HG03060 (cell line): Measurements from ENCODE around the gene TVP23A.
"Not testable (repeated sequence)": the region's sequence is repeated elsewhere in the genome, so short reads cannot be mapped to it uniquely, and the experiment has no call there.

Experiments used
- ATAC-seq: cut with Tn5 transposase; IDR thresholded peaks from one replicate; pipeline ENCODE4 v1.9.1; 2021; ENCODE audit warnings: low read depth, moderate number of reproducible peaks; ENCODE audit not compliant: unreplicated experiment

The TVP23A gene

DNA sequence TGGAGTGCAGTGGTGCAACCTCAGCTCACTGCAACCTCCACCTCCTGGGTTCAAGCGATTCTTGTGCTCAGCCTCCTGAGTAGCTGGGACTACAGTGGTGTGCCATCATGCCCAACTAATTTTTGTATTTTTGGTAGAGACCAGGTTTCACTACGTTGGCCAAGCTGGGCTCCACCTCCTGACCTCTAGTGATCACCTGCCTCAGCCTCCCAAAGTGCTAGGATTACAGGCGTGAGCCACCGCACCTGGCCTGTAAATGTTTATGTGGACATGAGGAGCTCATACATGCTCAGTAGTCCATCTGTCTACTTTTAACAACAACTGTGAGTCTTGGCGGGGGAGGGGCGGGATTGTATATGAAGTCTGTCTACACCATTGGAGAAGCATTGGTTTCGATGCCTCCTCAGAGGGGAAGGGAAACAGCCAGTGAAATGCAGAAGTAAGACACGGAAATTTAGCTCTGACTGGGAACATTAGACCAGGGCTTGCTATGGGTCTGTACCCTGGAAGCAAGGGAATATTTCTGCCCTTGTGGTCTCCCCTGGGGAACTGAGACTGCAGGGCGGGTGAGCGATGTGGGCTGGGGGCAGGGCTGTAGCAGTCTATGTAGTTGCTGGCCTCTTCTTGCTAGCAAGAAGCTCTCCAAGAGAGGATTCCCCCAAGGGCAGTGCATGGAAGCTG, 65.6 kb downstream of the TVP23A start:
- no peak for ATAC-seq

DNA sequence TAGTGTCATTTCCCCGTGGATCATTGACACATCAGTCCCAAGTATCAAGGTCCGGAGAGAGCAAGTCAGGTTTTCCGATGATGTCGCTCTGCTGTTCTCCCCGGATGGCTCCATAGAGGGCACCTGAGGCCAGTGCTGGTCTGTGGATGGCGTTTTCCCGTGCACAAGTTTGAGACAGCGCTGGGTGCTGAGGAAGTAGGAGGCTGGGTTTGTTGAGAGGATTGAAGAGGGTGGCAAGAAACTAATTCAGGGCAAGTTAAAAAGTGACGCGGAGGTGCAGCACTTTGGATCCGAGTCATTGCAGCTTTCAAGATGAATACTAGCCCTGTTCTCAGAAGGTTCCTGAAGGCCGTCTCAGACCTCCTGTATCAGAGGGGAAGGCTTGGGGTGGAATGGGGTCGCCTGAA, 67.3 kb downstream of the TVP23A start:
- ATAC-seq: no peak

DNA sequence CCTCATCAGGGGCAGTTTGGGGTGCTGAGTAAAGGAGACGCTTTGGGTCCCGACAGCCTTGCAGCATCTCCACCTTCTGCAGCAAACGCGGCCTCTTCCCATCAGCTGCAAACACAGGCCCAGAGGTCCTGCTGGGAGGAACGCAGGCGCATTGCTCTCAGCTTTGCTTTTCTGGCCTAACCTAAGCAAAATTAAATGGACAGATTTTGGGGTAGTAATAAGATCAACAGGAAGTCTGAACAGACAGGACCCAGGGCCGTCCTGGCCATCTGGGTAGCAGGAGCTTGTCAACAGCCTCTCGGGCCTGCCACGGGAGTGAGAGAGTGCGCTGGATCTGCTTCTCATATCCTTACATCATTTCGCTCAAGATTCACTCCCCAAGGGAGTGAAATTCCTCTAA, 67.8 kb downstream of the TVP23A start:
- ATAC-seq: no peak

DNA sequence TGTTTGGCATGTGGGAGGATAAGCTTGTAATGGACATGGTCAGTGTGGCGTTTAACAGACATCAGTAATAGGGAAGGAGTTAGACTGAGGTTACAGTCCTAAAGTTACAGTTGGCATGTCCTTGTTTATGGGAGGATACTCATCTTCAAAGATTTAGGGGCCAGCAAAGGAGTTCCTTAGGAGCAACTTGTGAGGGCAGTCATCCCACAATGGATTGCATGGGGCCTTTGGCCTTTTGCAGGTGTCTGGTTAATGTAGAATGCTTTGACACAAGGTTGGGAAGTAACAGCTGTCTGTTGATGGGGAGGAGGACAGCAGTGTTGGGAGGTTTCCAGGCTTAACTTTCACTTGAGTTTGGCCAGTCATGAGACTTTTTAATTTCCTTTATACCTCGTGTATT, 72.8 kb downstream of the TVP23A start:
- no peak for ATAC-seq

DNA sequence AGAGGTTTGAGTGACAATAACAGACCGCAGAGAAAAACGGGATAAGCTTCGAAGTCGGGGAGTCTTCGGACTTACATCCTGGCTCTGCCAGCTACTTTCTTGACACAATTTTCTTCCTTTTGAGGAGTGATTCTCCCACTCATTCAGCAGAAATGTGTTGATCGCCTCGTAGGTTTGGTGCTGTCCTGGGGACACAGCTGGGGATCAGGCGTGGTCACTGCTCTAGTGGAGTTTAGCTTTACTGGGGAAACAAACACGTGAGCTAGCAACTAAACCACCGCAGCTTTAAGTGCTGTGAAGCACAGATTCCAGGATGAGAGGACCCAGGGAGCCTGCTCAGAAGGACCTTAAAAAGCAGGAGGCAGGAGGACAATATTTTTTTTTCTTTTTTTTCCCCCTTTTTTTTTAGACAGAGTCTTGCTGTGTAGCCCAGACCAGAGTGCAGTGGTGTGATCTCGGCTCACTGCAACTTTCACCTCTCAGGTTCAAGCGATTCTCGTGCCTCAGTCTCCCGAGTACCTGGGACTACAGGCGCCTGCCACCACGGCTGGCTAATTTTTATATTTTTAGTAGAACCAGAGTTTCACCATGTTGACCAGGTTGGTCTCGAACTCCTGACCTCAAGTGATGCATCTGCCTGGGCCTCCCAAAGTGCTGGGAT, 74.1 kb downstream of the TVP23A start:
- ATAC-seq: no peak

DNA sequence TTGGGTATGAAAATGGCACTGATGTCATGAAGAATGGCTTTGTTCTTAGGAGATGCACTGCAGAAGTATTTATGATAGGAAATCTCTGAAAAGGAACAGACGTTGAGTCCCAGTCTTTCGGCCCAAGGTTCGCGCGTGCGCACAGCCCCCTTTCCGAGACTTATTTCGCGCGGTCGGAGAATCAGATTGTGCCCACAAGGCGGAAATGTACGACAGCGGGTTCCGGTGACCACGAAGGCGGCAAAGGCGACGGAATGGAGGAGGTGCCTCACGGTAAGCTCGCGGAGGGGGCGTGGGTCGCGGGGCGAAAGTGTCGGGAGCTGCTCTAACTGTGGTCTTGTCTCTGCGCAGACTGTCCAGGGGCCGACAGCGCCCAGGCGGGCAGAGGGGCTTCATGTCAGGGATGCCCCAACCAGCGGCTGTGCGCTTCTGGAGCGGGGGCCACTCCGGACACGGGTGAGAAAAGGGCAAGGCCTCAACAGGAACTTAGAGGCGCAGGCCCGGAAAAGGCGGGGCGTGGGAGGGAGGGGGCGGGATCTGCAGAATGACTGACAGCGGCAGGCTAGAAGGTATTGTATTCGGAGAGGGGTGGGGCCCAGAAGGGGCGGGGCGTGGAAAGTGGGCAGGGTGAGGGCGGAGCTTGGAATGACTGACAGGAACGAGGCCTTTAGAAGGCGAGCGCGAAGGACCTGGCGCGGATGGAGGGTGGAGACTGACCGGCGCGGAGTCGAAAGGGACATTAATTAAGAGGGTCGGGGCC, 74.8 kb downstream of the TVP23A start, which contains the start of gene NUBP1:
Gene NUBP1 (plus strand): TSS at position 233 of the 760 bp plus-strand sequence. CDS start 22 bp downstream, at position 255.
- peak; percentile 66 for ATAC-seq

DNA sequence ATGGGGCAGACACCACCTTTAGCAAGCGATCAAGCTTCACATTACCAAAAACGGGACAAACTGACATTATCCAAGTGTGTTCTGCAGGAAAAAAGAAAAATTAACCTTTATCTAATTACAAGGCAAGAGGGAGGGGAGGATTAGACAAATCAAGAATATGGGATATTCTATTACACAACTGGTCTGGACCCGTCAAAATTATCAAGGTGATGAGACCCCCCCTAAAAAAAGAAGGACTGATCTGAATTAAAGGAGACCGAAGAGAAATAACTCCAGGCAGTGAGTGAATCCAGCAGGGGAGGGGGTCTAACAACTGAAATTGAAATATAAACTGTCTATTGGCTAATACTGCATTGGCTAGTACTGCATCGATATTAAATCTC, 75.4 kb downstream of the TVP23A start:
- no peak for ATAC-seq

DNA sequence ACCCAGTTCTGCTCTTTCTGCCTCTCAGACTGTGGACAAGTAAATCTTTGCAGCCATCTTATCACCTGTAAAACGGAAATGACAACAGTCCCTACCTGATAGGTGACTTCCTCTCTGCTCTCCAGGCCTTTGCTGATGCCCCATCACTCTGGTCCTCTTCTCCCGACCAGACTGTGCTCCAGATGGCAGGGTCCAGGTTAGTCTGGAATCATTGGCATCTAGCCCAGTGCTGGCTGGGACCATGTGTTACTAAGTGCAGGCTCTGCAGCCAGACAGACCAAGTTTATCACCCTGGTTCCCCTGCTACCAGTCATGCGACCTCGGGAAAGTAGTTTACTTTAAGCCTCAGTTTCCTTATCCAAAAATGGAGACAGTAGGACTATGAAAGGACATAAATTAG, 76.8 kb downstream of the TVP23A start:
- no peak for ATAC-seq

DNA sequence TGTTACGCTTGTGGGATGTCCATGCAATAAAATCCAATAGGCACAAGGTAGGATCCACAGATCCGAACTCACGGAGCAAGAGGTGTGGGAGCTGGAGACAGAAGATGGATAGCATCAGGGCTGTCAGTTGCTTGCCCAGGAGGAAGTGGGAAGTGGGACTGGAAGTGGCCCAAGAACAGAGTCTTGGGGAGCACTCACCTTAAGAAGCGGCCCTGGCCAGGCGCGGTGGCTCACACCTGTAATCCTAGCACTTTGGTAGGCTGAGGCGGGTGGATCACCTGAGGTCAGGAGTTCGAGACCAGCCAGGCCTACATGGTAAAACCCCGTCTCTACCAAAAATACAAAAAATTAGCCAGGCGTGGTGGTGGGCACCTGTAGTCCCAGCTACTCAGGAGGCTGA, 77.3 kb downstream of the TVP23A start:
- not testable (repeated sequence) for ATAC-seq

DNA sequence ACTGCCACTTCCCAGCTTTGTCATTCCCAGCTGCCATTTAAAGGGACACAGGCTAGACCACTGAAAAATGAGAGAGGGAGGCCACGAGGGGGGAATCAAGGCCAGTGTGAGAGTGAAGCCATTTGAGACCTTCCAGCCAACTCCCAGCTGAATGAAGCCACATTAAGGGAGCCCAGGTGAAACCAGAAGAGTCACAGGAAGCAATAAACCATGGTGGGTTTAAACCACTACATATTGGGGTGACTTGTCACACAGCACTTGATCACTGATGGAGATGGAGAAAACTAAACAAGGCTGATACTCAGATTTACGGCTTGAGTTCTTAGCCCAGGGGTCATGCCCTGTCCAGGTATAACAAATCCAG, 77.8 kb downstream of the TVP23A start:
- ATAC-seq: no peak

DNA sequence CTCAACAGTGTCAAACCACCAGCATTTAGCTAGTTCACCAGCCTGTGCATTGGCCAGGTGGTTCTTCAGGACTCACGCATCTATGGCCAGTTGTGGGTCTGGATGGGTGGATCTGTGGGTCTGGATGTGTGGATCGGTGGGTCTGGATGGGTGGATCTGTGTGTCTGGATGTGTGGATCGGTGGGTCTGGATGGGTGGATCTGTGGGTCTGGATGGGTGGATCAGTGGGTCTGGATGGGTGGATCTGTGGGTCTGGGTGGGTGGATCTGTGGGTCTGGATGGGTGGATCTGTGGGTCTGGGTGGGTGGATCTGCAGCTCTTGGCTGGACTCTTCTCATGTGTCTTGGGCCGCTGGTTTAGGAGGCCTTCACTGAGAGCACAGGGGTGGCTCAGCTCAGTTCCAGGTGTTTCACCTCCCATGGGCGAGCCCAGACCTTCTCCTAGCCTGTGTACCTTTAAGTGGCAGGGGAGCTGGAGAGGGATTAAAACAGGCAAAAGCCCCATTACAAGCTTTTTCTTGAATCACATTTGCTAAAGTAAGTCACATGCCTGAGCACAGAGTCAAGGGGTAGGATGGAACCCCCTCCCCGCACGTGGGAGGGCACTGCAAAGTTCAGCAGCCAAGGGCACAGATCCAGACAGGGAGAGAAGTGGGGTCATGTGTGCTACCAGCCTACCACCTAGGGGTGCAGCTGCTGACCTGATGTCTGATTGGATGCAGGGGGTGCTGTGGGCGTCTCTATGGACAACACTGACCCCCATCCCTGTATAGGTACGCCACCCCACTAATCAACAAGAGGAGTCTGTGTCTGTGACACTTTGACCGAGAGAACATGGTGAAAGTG, 78.4 kb downstream of the TVP23A start:
- ATAC-seq: no peak

DNA sequence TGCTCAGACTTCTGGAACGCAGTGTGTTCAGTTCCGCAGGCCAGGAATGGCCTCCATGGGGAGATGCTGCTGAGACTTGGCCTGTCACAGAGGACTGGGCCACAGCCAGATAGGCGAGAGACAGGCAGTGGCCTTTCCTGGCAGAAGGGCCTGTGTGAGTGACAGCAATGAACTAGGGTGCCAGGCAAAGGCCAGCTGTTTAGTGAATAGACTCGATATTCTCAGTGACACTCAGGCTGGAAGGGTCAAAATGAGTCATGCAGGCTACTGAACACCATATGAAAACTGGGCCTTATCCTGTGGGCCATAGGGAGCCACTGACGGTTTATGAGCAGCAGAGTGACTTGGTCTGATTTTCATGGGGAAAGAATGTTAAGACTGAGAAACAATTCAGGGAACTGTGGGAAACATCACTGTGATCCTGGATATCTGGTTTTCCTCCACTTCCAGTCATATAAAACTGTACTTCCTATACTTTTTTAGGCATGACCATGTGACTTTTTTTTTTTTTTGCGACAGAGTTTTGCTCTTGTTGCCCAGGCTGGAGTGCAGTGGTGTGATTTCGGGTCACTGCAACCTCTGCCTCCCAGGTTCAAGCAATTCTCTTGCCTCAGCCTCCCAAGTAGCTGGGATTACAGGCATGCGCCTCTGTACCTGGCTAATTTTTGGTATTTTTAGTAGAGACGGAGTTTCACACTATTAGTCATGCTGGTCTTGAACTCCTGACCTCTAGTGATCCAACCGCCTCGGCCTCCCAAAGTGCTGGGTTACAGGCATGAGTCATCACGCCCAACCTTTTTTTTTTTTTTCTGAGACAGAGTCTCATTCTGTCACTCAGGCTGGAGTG, 80.1 kb downstream of the TVP23A start:
- ATAC-seq: peak; percentile 48

DNA sequence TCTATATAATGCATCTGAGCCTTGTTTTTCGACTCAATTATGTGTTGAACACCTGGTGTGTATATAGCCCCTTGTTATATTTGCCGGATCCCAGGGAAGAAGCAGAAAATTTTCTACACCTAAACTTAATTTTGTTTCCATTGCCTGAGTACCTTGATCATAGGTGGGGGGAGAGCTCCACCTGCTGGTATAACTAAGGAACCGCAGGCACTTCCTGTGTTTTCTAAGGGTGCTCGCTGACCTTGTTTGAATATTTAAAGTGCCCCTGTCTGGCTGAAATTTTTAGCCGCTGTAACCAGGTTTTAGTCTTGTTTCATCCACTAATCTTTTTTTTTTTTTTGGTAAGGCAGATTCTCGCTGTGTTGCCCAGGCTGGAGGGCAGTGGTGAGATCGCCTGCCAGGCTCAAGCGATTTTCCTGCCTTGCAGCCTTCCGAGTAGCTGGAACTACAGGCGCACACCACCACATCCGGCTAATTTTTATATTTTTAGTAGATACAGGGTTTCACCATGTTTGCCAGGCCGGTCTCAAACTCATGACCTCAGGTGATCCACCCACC, 81.4 kb downstream of the TVP23A start:
- ATAC-seq: peak; percentile 29

DNA sequence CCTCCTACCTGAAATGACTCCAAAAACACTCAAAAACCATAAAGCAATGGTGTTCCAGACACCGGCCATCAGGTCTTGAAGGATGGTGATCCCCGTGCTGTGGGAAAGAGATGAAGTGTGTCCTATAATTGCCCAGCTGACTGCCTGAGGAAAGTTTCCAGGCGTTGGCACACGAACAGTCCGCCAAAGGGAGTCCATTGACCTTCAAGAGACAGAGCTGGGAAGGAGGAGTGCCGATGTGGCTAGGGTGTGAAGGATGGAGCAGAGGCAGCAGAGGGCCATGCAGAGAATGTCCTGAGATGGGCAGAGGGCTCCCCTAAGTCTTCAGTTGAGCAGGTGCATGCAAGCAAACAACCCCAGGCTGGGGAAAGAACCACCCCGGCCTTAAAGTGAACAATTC, 86.8 kb downstream of the TVP23A start:
- ATAC-seq: no peak

DNA sequence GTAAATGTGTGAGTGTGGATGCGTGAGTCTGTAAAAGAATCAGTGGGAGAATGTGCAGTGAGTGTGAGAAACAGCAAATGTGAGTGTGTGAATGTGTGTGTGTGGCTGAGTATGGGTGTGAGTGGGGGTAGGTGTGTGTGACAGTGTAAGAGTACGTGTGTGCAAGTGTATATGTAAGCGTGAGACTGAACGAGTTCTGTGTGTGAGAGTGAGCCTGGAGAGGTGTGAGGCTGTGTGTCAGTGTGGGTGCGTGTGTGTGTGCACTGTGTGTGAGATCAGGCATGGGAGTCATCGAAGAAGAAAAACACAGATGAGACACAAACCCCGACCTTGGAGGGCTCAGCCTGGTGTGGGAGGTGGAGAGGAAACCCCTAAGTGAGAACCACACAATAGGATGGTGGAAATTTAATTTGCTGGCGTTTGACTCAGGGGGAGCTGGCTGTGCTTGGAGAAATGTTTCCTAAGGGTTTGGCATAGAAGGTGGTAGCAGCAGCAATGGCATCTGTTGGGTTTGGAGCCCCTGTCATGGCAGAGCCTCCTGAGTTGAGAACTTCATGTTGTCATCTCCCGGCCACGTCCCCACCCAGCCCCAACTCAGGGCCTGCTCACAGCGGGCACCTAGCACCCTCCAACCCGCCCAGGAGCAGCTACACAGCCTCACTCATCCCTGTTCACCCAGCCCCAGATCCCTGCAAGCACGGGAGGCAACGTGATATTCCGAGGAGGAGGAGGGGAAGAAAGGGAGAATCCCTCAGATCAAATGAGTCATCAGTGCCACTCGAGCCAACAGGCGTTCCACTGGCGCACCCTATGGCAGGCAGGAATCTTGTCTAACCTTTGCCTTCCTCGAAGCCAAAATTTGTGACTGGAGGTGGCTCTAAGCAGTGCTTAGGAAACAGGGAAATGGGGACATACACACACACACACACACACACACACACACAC, 89.2 kb downstream of the TVP23A start:
- no peak for ATAC-seq

DNA sequence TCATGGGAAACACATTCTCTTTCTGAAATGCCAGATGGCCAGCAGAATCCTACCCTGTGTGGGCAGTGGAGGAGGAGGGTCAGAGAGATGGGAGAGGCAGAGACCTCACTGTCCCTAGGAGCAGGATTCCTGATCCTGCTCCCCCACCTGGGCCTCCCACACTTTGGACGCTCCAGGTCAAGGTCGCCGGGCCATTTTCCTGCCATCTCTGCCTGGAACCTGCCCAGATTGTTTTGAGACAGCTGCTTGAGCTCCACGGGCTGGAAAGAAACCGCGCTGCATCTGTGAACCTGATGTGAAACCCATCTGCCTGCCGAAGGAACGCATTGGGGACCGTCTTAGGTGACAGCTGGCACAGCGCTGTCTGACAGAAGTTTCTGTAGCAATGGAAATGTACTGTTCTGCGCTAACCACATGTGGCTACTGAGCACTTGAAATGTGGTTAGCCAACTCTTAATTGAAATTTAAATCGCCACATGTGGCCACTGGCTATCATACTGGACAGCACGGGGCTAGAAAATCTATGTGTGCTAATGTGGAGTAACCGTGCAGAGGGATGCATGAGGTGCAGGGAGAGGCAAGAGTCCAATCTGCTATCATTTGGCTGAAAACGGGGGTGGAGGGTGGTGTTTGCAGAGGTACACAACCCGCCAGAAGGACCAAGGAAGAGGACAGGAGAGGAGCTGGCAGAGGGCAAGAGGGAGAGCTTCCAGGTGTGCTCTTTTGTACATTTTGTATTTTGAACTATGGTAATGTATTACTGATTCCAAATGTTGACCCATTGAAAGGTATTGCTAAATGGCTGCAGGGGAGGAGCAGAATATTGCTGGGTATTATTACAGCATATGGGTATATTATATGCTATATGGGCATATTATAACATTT, 90.3 kb downstream of the TVP23A start:
- ATAC-seq: no peak
